ENCODE results near the gene ARPC2. TPM values are rescaled to one million over a fixed set of nuclear protein-coding genes. Genes with fewer than 3 reads are reported as not detected.

The ARPC2 gene
- total and polyA plus RNA-seq, 2 of the 13 experiments (the other 11 are each of a cell fraction or from before 2014, with no cell fraction given) = 168 to 303 TPM

- TF ChIP-seq HNF1A (IDR thresholded peaks at IDR 0.05; ENCODE audit: low read depth) = peak; percentile 61; the same call in 1 of the 2 replicates
- TF ChIP-seq HNF1A (CRISPR knock-in tag; IDR thresholded peaks at IDR 0.05; ENCODE audit: borderline replicate concordance) = 0 out of 2 replicates have a peak, but pooled peaks have one; percentile 25
- TF ChIP-seq ZBED4 (CRISPR knock-in tag; IDR thresholded peaks at IDR 0.05; ENCODE audit: borderline replicate concordance) = no peak
- TF ChIP-seq MEF2D (CRISPR knock-in tag; IDR thresholded peaks at IDR 0.05) = no peak
- TF ChIP-seq ZNF337 (CRISPR knock-in tag; IDR thresholded peaks at IDR 0.05; ENCODE audit: borderline replicate concordance, low read depth) = no peak
- TF ChIP-seq ZNF644 (CRISPR knock-in tag; IDR thresholded peaks at IDR 0.05; ENCODE audit: low read depth) = peak; percentile 81
- TF ChIP-seq ZNF496 (CRISPR knock-in tag; IDR thresholded peaks at IDR 0.05; ENCODE audit: insufficient replicate concordance) = no peak
- peak; percentile 52 for TF ChIP-seq YY1 (IDR thresholded peaks at IDR 0.05; ENCODE audit: insufficient read depth, insufficient replicate concordance, low read depth, low read length)
- peak; percentile 26; the same call in 1 of the 2 replicates for TF ChIP-seq CTCF (CRISPR knock-in tag; IDR thresholded peaks at IDR 0.05)
- no peak for TF ChIP-seq ZHX2 (IDR thresholded peaks at IDR 0.05; ENCODE audit: low read depth)
- TF ChIP-seq ZHX2 (CRISPR knock-in tag; IDR thresholded peaks at IDR 0.05; ENCODE audit: borderline replicate concordance) = no peak
Observed at GRCh38 chr2:218230882-218231281, 13.9 kb downstream of the ARPC2 start (continued).
